Tibial nerve (tissue), 3 donors: ENCODE results near the gene LTB4R2.

Source experiments
- POLR2A ChIP-seq, 2 donors: fragments of 450-650 bp; IDR thresholded peaks; one replicate each; pipeline ENCODE4 v1.6.1; 2017; ENCODE audit warnings: antibody characterized with exemption in 2 of 2, mild to moderate bottlenecking in 2 of 2, moderate library complexity in 2 of 2
- TF ChIP-seq, protein P1 (sequence below), 5 experiments: fragments of 200-600 bp in 3 of 5; fragments of 450-650 bp in 2 of 5; sonication (generic) in 3 of 5; IDR thresholded peaks; one replicate each; pipeline ENCODE4 v1.5.1; 2016 to 2019; ENCODE audit warnings: antibody characterized with exemption in 5 of 5, mild to moderate bottlenecking in 3 of 5, moderate library complexity in 2 of 5

- TF ChIP-seq, protein P1, sequence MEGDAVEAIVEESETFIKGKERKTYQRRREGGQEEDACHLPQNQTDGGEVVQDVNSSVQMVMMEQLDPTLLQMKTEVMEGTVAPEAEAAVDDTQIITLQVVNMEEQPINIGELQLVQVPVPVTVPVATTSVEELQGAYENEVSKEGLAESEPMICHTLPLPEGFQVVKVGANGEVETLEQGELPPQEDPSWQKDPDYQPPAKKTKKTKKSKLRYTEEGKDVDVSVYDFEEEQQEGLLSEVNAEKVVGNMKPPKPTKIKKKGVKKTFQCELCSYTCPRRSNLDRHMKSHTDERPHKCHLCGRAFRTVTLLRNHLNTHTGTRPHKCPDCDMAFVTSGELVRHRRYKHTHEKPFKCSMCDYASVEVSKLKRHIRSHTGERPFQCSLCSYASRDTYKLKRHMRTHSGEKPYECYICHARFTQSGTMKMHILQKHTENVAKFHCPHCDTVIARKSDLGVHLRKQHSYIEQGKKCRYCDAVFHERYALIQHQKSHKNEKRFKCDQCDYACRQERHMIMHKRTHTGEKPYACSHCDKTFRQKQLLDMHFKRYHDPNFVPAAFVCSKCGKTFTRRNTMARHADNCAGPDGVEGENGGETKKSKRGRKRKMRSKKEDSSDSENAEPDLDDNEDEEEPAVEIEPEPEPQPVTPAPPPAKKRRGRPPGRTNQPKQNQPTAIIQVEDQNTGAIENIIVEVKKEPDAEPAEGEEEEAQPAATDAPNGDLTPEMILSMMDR (IDR thresholded peaks at IDR 0.05) = no peak
- no peak for TF ChIP-seq POLR2A (IDR thresholded peaks at IDR 0.05)
Measured at GRCh38 chr14:24325041-24325530, 15.1 kb downstream of the LTB4R2 start.
